DMS 273 (cell line): ENCODE results near the gene LCE2A.

Experiments
- DNase-seq: peaks from one replicate; lab custom pipeline; 2025; ENCODE audit not compliant: unreplicated experiment; lab: John Stamatoyannopoulos, UW

LCE2A gene

DNA sequence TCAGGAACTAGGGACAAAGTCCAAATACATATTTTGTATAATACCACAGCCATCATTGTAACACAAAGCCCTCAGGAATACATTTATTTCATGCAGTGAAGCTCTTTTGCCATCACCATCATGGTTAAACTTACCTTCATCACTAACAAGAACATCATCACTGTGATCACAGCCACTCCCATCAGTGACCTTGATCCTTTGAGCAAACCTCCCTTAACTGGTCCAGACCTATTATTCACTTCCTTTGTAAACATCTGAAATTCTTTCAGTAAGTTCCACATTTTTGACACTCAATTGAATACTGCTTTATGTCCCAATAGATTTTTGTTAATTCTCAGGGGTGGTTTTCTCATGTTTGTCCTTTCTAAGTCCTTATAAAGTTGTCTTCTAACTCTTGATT, 43.5 kb downstream of the LCE2A start:
- no peak for DNase-seq

DNA sequence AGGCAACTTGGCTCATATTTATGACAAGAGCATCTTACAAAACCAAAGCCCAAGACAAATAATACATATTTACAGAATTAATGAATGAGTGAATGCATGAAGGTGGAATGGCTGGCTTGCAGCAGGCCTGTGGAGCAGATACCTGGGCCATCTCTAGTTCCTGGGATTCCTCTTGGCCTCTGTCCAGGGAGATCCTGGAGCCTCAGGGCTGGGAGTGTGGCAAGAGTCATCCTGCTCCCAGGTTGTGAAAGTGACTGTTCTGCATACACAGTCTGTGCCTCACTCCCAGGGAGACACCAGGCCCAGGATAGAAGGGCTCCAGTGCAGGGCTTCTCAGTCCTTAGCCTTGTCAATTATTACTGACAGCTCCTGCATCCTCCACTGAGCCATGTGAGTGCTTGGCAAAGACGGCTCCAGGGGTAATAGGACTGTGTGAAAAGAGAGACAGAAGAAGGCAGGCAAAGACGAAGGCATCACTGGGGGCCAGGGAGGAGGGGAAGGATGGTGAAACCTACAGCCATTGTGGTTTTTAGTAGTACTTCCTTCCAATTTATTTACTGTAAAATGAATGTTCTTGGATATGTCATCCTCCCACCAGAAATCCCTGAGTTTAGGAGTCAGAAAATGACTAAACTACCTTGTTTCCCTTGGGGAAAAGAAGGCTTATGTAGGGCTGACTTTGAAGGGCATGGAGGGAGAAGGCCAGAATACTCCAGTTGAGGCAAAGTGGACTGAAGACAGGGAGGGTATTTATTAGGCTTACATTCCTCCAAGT, 45.4 kb downstream of the LCE2A start:
- no peak for DNase-seq

GRCh38 chr1:152745289-152745704, 47.2 kb downstream of the LCE2A start:
- no peak for DNase-seq

- DNase-seq, result no peak
These were observed 47.8 kb downstream of the LCE2A start for GRCh38 chr1:152745765-152746444.

DNA sequence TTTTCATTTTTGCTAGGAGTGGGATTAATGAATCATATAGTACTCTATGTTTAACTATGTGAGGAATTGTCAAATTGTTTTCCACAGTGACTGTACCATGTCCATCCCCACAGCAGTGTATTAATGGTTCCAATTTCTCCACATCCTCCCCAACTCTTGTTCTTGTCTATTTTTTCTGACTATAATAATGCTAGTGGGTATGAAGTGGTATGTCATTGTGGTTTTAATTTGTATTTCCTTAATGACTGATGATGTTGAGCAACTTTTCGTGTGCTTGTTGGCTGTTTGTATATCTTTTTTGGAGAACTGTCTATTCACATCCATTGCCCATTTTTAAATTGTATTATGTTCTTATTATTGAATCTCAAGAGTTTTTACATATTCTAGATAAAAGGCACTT, 49.7 kb downstream of the LCE2A start:
- no peak for DNase-seq
